LoVo (cell line): ENCODE measurements around the gene BARX1.
A peak's percentile ranks its signal among the peaks of the same experiment; 100 is the strongest.
"Not testable (repeated sequence)": the region's sequence is repeated elsewhere in the genome, so short reads cannot be mapped to it uniquely, and the experiment has no call there.

Source experiments
- DNase-seq: peaks from one replicate; pipeline ENCODE4 v3.0.0-alpha.2; 2016; ENCODE audit warnings: low spot score

BARX1 gene

GRCh38 chr9:93955111-93955980, at the start of gene BARX1:
Gene BARX1, minus strand, starts transcription at chr9:93955355. Its CDS starts 209 bp downstream, at chr9:93955146.
- DNase-seq = no peak

GRCh38 chr9:94002316-94003140, 47.4 kb upstream of the BARX1 start:
- peak; percentile 8 for DNase-seq

- DNase-seq = no peak
Observed at GRCh38 chr9:93996863-93997262, 41.7 kb upstream of the BARX1 start.

GRCh38 chr9:93996367-93996766, 41.2 kb upstream of the BARX1 start:
- no peak for DNase-seq

- DNase-seq = no peak
Observed at GRCh38 chr9:93994545-93994944, 39.4 kb upstream of the BARX1 start.

- no peak for DNase-seq
Observed at GRCh38 chr9:93994132-93994531, 39.0 kb upstream of the BARX1 start.

- DNase-seq = no peak
Observed at GRCh38 chr9:93992830-93993229, 37.7 kb upstream of the BARX1 start.

- no peak for DNase-seq
Observed at GRCh38 chr9:93990448-93990847, 35.3 kb upstream of the BARX1 start.

GRCh38 chr9:93988056-93988455, 32.9 kb upstream of the BARX1 start:
- DNase-seq = no peak

GRCh38 chr9:93984860-93985259, 29.7 kb upstream of the BARX1 start:
- DNase-seq = no peak

GRCh38 chr9:93983875-93984274, 28.7 kb upstream of the BARX1 start:
- no peak for DNase-seq

GRCh38 chr9:93979721-93980120, 24.6 kb upstream of the BARX1 start:
- no peak for DNase-seq

GRCh38 chr9:93978551-93978950, 23.4 kb upstream of the BARX1 start:
- peak; percentile 18 for DNase-seq

GRCh38 chr9:93976973-93977372, 21.8 kb upstream of the BARX1 start:
- DNase-seq = no peak

- DNase-seq = no peak
Observed at GRCh38 chr9:93976081-93976480, 20.9 kb upstream of the BARX1 start.

GRCh38 chr9:93975262-93975661, 20.1 kb upstream of the BARX1 start:
- no peak for DNase-seq

- DNase-seq = no peak
Observed at GRCh38 chr9:93974151-93974550, 19.0 kb upstream of the BARX1 start.

- DNase-seq = not testable (repeated sequence)
Observed at GRCh38 chr9:93972655-93973054, 17.5 kb upstream of the BARX1 start.

GRCh38 chr9:93969328-93969661, 14.1 kb upstream of the BARX1 start:
- DNase-seq = no peak

GRCh38 chr9:93968451-93969327, 13.5 kb upstream of the BARX1 start:
- DNase-seq = no peak

- no peak for DNase-seq
Observed at GRCh38 chr9:93967020-93967803, 12.1 kb upstream of the BARX1 start.
